ENCODE results near the gene LTC4S.
"Not testable (repeated sequence)": the region's sequence is repeated elsewhere in the genome, so short reads cannot be mapped to it uniquely, and the experiment has no call there.

Gene LTC4S

GRCh38 chr5:179788193-179788854, 5.5 kb upstream of the LTC4S start:
- no peak overlapping the region for H3K4me3 ChIP-seq (ENCODE audit: low read depth, low read length)
- no peak for TF ChIP-seq CTCF (IDR thresholded peaks at IDR 0.05; ENCODE audit: borderline replicate concordance, insufficient read depth, low read depth, low read length)

- H3K4me3 ChIP-seq (ENCODE audit: low read depth, low read length): not testable (repeated sequence)
Measured at GRCh38 chr5:179789278-179789677, 4.5 kb upstream of the LTC4S start.

- TF ChIP-seq CTCF (IDR thresholded peaks at IDR 0.05; ENCODE audit: borderline replicate concordance, insufficient read depth, low read depth, low read length): no peak
- no peak overlapping the region for H3K4me3 ChIP-seq (ENCODE audit: low read depth, low read length)
Measured at GRCh38 chr5:179791881-179792611, 1.7 kb upstream of the LTC4S start.

DNA sequence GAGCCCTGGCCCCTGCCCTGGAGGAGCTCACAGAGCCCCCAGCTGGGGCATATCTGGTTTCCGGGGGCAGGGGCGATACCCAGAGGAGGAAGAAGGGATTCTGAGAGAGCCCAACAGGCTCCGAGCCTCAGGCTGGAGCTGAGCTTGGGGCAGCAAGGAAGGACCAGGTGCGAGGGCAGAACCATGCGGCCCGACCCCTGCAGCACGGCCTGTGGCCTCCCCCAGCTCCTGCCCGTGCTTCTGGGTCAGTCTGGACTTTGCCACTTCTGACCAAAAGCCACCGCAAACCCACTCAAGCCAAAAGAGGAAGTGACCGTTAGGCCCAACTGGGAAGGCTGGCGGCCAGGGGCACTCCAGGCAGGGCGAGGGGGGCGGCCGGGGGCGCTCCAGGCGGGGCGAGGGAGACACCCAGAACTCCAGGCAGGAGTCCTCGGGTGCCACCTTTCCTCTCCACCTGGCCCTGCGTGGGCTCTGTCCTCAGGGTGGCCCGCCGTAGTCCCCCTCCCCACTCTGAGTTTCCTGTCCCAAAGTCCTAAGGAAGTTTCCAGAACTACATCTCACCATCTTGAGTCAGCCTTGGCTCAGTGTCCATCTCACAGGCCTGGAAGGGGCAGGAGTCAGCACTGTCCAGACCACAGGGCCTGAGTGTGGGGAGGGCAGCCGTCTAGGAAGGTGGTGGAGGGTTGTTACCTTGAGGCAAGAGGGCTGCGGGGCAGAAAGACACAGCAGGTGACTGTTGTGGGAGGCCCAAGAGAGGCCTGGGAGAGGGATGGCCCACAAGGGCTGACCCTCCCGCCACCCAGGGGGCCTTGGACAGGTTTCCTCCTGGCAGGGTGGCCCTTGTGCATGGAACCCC, 946 bp upstream of the LTC4S start:
- H3K4me3 ChIP-seq (ENCODE audit: low read depth, low read length): no peak overlapping the region
- no peak for TF ChIP-seq CTCF (IDR thresholded peaks at IDR 0.05; ENCODE audit: borderline replicate concordance, insufficient read depth, low read depth, low read length)

DNA sequence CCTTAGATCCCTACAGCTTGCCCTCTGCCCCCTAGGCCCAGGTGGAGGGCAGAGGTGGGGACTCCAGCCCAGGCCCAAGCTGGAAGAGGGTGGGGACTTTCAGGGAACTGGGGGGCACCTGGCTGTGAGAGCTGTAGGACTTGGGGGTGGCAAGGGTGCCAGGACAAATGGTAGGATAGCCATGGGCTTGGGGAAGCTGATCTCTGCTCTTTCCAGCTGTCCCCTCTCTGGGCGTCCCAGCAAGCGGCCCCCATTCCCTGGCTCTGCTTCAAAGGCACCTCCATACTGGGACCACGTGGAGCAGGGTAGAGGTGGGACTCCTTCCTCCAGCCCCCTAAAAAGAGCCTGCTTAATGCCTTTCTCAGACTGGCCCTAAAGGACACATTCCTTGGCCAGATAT, 385 bp downstream of the LTC4S start:
- TF ChIP-seq CTCF (IDR thresholded peaks at IDR 0.05; ENCODE audit: borderline replicate concordance, insufficient read depth, low read depth, low read length): no peak
- no peak overlapping the region for H3K4me3 ChIP-seq (ENCODE audit: low read depth, low read length)

DNA sequence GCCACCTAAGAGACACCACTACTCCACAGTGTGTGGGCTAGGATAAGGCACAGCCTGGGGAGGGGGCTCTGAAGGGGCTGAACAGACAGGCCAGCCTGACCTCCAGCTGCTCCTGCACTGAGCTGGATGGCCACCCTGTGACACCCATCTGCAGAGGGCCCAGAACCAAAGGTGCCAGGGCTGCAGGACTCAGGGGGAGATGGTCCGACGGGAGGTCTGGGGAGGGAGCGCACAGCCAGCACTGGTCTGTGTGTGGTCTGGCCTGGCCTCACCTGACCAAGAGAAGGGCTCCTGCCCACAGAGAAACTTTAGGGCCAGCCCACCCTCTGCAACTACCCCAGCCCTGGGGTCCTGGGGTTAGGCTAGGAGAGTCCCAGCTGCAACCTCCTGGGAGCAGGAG, 789 bp downstream of the LTC4S start:
- TF ChIP-seq CTCF (IDR thresholded peaks at IDR 0.05; ENCODE audit: borderline replicate concordance, insufficient read depth, low read depth, low read length): no peak
- H3K4me3 ChIP-seq (ENCODE audit: low read depth, low read length): no peak overlapping the region

DNA sequence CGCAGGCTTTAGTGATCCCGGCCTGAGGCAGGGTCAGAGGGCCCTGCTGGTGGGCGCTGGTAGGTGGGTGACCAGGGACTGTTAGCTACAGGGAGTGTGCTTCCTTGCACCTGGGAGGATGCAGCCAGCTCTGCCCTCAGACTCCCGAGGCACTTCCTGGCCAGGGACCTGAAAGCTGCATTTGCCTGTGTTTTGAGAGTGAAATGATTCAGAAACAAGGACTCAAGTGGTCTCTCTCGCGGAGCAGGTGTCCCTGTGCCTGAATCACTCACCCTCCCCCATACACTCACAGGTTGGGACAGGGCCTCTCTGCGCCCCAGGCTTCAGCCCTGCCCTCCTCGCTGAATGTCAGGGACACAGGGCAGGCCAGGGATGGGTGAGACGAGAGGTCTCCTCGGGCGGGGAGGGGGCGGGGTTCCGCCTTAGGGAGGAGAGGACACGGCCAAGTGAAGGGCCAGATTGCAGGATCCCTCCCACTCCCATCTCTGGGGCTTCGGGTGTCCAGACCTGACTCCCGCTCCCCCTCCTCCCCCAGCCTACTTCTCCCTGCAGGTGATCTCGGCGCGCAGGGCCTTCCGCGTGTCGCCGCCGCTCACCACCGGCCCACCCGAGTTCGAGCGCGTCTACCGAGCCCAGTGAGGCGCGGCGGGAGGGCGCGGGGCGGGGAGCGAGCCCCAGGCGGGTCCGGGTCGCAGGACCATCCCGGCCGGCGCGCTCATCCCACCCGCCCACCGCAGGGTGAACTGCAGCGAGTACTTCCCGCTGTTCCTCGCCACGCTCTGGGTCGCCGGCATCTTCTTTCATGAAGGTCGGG, 1.5 kb downstream of the LTC4S start:
- H3K4me3 ChIP-seq (ENCODE audit: low read depth, low read length): peak overlapping the region; percentile 77
- TF ChIP-seq CTCF (IDR thresholded peaks at IDR 0.05; ENCODE audit: borderline replicate concordance, insufficient read depth, low read depth, low read length): no peak

Data from GM12875 (cell line).